Measurements from ENCODE around the gene PCOLCE2.
"Not testable (repeated sequence)": the region's sequence is repeated elsewhere in the genome, so short reads cannot be mapped to it uniquely, and the experiment has no call there.

PCOLCE2 gene

DNA sequence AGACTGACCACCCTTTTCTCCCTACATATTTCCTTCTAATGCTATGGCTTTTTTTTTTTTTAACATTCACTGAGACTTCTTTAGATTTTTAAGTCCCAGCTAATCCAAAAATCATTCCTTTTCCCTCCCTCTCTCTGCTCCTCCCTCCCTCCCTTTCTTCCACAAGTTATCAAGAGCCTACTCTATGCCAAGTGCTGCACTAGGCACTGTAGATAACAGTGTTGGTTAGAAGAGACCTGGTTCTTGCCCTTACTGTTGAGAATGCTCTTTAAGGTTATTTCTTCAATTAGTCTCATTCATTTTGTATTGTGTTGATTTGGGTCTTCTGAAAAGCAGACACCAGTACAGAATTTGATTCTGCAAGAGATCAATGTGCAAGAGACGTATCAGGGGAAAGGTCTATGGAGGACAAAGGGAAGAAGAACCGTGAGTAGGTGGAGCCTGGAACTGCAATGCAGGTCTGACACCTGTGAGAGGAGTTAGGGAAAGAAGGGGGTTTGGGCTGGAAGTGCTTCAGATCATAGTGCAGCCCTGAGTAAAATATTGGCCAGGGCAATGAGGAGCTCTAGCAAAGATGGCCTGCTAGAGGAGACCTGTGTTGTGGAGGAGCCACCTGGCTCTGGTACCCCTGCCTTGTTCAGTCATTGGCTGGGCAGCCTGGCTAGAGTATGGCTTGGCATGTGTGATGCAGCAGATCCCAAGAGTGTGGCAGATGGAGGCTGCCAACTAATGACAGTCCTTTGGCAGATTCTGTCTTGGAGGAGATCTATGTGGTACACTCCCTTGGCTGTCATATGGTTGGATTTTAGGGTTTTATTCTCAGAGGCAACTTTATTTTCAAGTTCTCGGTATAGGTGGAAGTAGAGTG, 9.7 kb upstream of the PCOLCE2 start:
- no peak for DNase-seq

- no peak for DNase-seq
Measured at GRCh38 chr3:142897807-142898206, 8.9 kb upstream of the PCOLCE2 start.

GRCh38 chr3:142896996-142897395, 8.1 kb upstream of the PCOLCE2 start:
- no peak for DNase-seq

- DNase-seq, result no peak
Measured at GRCh38 chr3:142896201-142896755, 7.4 kb upstream of the PCOLCE2 start.

GRCh38 chr3:142894493-142894892, 5.6 kb upstream of the PCOLCE2 start:
- no peak for DNase-seq

DNA sequence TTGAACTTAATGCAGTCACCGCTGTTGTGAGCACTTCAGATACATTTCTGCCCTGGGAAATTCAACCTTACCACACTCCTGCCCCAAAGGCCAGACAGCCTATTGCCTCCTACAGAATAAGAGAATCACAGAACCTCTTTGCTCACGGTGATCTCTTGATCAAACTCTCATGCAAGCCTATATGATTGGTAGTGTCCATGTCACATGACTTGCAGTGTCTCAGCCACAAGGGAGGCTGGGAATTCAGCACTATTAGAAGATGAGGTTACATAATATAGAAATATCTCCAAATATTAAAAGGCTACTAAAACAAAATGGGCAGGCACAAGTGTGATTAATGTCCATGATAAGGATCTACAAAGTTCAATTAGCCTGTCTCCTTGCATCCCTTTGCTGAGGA, 3.8 kb upstream of the PCOLCE2 start:
- DNase-seq, result no peak

GRCh38 chr3:142890592-142890991, 1.7 kb upstream of the PCOLCE2 start:
- DNase-seq, result no peak

DNA sequence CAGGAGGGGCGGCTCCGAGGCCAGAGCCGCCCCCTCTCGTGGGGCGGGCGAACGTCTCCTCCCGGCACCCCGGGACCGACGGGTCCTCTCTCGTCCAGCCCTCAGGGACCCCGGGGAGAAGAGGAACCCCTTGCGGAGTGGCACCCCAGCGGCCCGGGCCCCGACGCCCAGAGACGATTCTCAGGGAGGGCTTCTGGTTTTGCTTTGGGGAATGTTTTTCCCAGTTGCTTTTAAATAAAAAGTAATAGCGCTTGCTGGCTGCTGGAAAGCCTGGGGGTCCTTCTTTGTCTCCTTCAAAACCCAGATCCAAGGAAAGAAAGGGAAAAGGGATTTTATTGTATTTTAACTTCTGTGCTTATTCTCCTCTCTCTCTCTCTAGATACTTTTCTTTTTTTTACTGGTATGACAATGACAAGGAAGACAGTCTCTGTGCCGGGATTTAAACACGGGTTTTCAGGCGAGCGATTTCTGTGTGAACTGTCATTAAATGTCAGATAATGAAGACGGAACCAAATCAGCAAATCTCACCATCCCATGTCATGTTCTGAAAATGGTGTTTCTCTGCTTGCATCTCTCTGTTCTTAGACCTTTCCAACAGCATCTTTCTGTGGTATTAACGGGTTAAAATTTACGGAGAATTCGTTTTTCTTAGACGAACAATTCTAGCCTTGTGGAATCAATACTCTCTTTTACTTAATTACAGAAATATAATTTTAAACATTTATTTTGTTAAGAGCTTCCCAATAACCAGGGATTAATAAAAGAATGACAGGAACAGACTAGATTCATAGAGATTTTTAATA, 530 bp upstream of the PCOLCE2 start:
- DNase-seq, result no peak

GRCh38 chr3:142888099-142888480, 793 bp downstream of the PCOLCE2 start:
- DNase-seq, result no peak

- DNase-seq, result no peak
Measured at GRCh38 chr3:142886940-142887339, 1.9 kb downstream of the PCOLCE2 start.

GRCh38 chr3:142886021-142886420, 2.9 kb downstream of the PCOLCE2 start:
- no peak for DNase-seq

GRCh38 chr3:142884531-142884930, 4.4 kb downstream of the PCOLCE2 start:
- DNase-seq, result no peak

GRCh38 chr3:142883534-142883933, 5.3 kb downstream of the PCOLCE2 start:
- not testable (repeated sequence) for DNase-seq

- no peak for DNase-seq
Measured at GRCh38 chr3:142881445-142882224, 7.2 kb downstream of the PCOLCE2 start.

- DNase-seq, result no peak
Measured at GRCh38 chr3:142878649-142879300, 10.1 kb downstream of the PCOLCE2 start.

GRCh38 chr3:142876417-142876816, 12.5 kb downstream of the PCOLCE2 start:
- DNase-seq, result no peak

GRCh38 chr3:142875583-142876207, 13.2 kb downstream of the PCOLCE2 start:
- no peak for DNase-seq

GRCh38 chr3:142875099-142875498, 13.8 kb downstream of the PCOLCE2 start:
- DNase-seq, result no peak

DNA sequence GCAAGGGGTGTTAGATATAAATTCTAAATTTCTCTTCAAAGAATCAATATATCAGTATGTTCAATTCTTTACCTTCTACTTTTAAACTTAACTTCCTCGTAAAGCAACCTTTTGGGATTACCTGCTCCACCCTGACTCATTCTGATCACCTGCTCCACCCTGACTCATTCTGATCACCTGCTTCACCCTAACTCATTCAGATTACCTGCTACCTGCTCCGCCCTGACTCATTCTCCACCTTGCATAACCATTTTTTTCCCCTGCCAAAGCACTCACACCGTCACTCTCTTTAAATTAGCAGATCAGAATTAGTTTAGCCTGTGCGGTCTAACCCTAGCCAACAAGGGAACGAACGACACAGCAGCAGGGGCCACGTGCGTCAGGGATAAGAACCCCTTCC, 20.5 kb downstream of the PCOLCE2 start:
- not testable (repeated sequence) for DNase-seq

- no peak for DNase-seq
Measured at GRCh38 chr3:142866841-142867631, 21.8 kb downstream of the PCOLCE2 start.

All from CD4-positive, alpha-beta T cell treated with Interleukin-17A for 1 hour (primary cell).